ENCODE results near the gene ZNF839. TPM values are rescaled to one million over a fixed set of nuclear protein-coding genes. Genes with fewer than 3 reads are reported as not detected.

ZNF839 gene
- total RNA-seq, 1 donor from 2014 or later, result 17.6 TPM

- CTCF ChIA-PET, result interaction anchor here (1.3 kb wide), 1 partner anchor 49 kb away, joined by 3 read pairs; no protein-coding TSS in a partner anchor
- Mint-ChIP-seq H3K9me3 (no peaks in the 10 kb centered on the region), H3K4me3 (no peak within 1 kb of the TSS), H3K36me3 (ENCODE audit: low read depth) (peaks cover 32% of the 10 kb centered on the region), H3K27ac (peak within 1 kb of the TSS; percentile 97), H3K27me3 (no peaks in the 10 kb centered on the region), H3K4me1 (peaks cover 35% of the 10 kb centered on the region)
- POLR2A ChIA-PET, result interaction anchor here (0.6 to 2.2 kb wide), 7 partner anchors 9 to 971 kb away, joined by 3 to 28 read pairs (median 5); partner anchors contain the start of genes ANKRD9, EIF5 and ZNF839
- DNase-seq, result peak; percentile 92
- intact Hi-C loops (cut with micrococcal nuclease), result loop anchor here (1.0 to 10.0 kb wide), 9 partner anchors 43 to 692 kb away; partner anchors contain the start of genes ANKRD9, CDC42BPB, DYNC1H1 and HSP90AA1
- ATAC-seq (ENCODE audit: low read depth), result peak; percentile 82
- no peak for TF ChIP-seq CTCF (IDR thresholded peaks at IDR 0.05)
These were observed 43.1 kb downstream of the ZNF839 start, which contains the start of the genes CINP and TECPR2 for GRCh38 chr14:102362545-102363181. Gene CINP, minus strand, starts transcription at chr14:102362890. Its CDS starts 39 bp downstream, at chr14:102362851. Gene TECPR2, plus strand, starts transcription at chr14:102362941. Its CDS starts 13,781 bp downstream, at chr14:102376722.

GRCh38 chr14:102363182-102363943 is 43.8 kb downstream of the ZNF839 start:
- peaks cover 25% of the 10 kb centered on the region for H3K36me3 Mint-ChIP-seq (ENCODE audit: low read depth)
- H3K4me1 Mint-ChIP-seq, result peaks cover 41% of the 10 kb centered on the region
- ATAC-seq (ENCODE audit: low read depth) (no peak), DNase-seq (no peak)
- H3K27ac Mint-ChIP-seq, result peak overlapping the region; percentile 86
- no peaks in the 10 kb centered on the region for H3K27me3 Mint-ChIP-seq
- intact Hi-C loops (cut with micrococcal nuclease), result loop anchor here (2.0 to 10.0 kb wide), 2 partner anchors 145 to 691 kb away; partner anchors contain the start of genes ANKRD9 and CDC42BPB
- ChIA-PET CTCF (no interaction called here), POLR2A (interaction anchor here (0.9 to 2.2 kb wide), 6 partner anchors 45 to 971 kb away, joined by 3 to 28 read pairs (median 8); partner anchors contain the start of genes ANKRD9, EIF5 and ZNF839)
- H3K4me3 Mint-ChIP-seq, result no peak overlapping the region
- TF ChIP-seq CTCF (IDR thresholded peaks at IDR 0.05), result no peak
- no peaks in the 10 kb centered on the region for H3K9me3 Mint-ChIP-seq

GRCh38 chr14:102370305-102370809 is 50.8 kb downstream of the ZNF839 start:
- Mint-ChIP-seq H3K4me1 (peaks cover 20% of the 10 kb centered on the region), H3K9me3 (no peaks in the 10 kb centered on the region), H3K27me3 (no peaks in the 10 kb centered on the region), H3K36me3 (ENCODE audit: low read depth) (peaks cover 3% of the 10 kb centered on the region), H3K27ac (no peak overlapping the region), H3K4me3 (no peak overlapping the region)
- no peak for TF ChIP-seq CTCF (IDR thresholded peaks at IDR 0.05)
- intact Hi-C loops (cut with micrococcal nuclease), result no loop called here
- CTCF ChIA-PET, result no interaction called here
- DNase-seq, result no peak
- ATAC-seq (ENCODE audit: low read depth), result no peak
- POLR2A ChIA-PET, result no interaction called here

- H3K27me3 Mint-ChIP-seq, result no peaks in the 10 kb centered on the region
- no peak overlapping the region for H3K27ac Mint-ChIP-seq
- ChIA-PET CTCF (no interaction called here), POLR2A (no interaction called here)
- peaks cover 20% of the 10 kb centered on the region for H3K4me1 Mint-ChIP-seq
- peaks cover 3% of the 10 kb centered on the region for H3K36me3 Mint-ChIP-seq (ENCODE audit: low read depth)
- TF ChIP-seq CTCF (IDR thresholded peaks at IDR 0.05), result no peak
- intact Hi-C loops (cut with micrococcal nuclease), result no loop called here
- H3K4me3 Mint-ChIP-seq, result no peak overlapping the region
- DNase-seq (no peak), ATAC-seq (ENCODE audit: low read depth) (no peak)
- H3K9me3 Mint-ChIP-seq, result no peaks in the 10 kb centered on the region
These were observed 51.8 kb downstream of the ZNF839 start for GRCh38 chr14:102371361-102371760.

GRCh38 chr14:102373110-102373509 is 53.6 kb downstream of the ZNF839 start:
- ChIA-PET POLR2A (no interaction called here), CTCF (no interaction called here)
- Mint-ChIP-seq H3K27me3 (no peaks in the 10 kb centered on the region), H3K36me3 (ENCODE audit: low read depth) (peaks cover 14% of the 10 kb centered on the region), H3K4me3 (no peak overlapping the region), H3K4me1 (peaks cover 10% of the 10 kb centered on the region), H3K9me3 (no peaks in the 10 kb centered on the region), H3K27ac (no peak overlapping the region)
- intact Hi-C loops (cut with micrococcal nuclease), result no loop called here
- DNase-seq, result no peak
- ATAC-seq (ENCODE audit: low read depth), result no peak
- no peak for TF ChIP-seq CTCF (IDR thresholded peaks at IDR 0.05)
